ENCODE data around the gene PHF1.
A peak's percentile ranks its signal among the peaks of the same experiment; 100 is the strongest.

The PHF1 gene

DNA sequence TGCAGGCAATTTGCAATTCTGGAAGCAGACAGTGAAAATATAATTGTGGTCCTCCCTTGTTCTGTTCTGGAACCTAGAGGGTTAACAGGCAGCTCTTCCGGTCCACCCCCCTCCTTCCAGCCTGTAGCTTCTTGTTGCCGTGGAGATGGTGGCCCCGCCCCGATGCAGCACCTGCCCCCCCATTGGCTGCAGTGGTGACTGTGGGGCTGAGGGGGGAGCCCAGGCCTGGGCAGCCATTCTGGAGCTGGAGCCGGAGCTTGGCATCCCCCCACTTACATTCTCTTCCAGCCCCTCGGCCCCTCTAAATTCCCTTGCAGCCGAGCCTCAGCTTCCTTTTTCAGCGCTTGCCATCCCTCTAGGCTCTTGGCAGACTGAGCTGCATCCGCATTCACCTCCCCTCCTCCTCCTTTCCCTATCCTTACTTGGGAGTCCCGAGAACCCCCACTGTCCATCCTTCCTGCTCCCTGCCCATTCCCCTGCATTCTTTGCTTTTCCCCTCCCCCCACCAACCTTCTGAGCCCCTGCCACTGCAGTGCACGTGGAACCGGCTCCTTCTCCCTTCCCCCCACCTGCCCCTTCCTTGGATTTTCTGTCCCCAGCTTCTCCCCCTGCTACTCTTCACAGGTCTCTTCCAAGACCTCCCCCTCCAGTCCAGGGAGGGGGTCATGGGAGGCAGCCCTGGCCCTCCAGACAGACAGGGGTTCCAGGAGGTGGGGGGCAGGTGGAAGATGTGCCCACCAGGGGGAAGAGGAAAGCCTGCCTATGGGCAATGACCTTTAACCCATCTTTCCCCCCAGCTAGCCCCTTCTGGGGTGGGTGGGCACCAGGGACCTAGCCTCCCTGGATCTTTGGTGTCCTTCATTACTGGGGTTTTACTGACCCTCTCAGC is 20.4 kb downstream of the PHF1 start:
- peak in 1 of 2 donors; percentile 66 for DNase-seq (ENCODE audit: low read depth in 2 of 2, low spot score in 1 of 2)

GRCh38 chr6:33431880-33432541 is 21.2 kb downstream of the PHF1 start:
- DNase-seq (ENCODE audit: low read depth in 2 of 2, low spot score in 1 of 2): no peak

GRCh38 chr6:33432546-33432945 is 21.7 kb downstream of the PHF1 start:
- no peak for DNase-seq (ENCODE audit: low read depth in 2 of 2, low spot score in 1 of 2)

DNA sequence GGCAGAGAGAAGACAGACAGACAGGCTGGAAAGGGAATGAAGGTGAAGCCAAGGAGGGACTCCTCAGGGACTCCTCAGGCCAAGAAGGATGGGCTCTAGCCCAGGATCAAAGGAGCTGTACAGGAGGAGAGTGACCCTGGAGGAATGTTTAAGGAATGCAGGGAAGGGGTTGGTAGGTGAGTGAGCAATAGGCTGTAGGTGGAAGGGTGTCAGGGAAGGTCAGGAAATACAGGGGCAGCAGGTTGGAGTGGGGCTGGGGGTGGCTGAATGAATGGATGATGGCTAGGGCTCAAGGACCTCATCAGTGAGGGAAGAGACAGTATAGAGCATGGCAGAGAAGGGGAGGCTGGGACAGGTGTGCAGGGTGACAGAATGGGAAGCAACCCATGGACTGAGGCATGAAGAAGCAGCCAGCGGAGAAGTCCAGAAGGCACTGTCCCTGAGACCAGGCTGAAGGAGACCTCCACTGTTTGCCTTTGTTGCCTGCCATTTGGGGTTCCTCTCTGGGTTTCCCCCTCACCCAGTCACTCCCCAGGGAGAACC is 22.3 kb downstream of the PHF1 start:
- DNase-seq (ENCODE audit: low read depth in 2 of 2, low spot score in 1 of 2): no peak

DNA sequence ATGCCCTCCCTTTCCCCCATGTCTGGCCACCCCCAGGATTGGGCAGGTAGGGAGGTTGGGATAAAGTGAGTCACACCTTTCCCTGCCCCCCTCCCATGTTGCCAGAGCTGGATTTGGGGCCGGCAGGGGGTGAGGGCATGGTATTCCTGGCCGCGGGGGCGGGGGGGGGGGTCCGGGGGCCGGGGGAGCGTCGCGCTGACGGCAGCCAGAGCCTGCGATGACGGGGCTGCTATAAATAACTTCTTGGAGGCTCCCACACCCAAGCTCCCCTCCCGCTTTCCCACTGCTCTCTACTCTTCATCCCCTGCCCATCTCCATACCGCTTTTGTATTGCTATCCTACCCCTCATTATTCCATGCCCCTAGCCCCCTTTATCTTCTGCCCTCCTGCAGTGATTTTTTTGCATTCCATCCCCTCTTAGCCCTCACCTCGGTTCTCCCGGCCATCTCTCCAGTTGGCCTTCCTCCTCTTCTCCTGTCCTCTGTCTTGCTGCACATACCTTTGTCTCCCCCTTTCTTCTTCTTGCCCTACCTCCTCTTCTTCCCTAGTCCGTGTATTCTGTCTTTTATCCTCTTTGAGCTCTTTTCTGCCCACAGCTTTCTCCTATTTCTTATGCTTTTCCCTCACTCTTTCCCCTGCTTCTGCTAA is 22.9 kb downstream of the PHF1 start:
- DNase-seq (ENCODE audit: low read depth in 2 of 2, low spot score in 1 of 2): no peak

- no peak for DNase-seq (ENCODE audit: low read depth in 2 of 2, low spot score in 1 of 2)
Observed at GRCh38 chr6:33434961-33435360, 24.1 kb downstream of the PHF1 start.

GRCh38 chr6:33437666-33438065 is 26.9 kb downstream of the PHF1 start:
- DNase-seq (ENCODE audit: low read depth in 2 of 2, low spot score in 1 of 2): no peak

DNA sequence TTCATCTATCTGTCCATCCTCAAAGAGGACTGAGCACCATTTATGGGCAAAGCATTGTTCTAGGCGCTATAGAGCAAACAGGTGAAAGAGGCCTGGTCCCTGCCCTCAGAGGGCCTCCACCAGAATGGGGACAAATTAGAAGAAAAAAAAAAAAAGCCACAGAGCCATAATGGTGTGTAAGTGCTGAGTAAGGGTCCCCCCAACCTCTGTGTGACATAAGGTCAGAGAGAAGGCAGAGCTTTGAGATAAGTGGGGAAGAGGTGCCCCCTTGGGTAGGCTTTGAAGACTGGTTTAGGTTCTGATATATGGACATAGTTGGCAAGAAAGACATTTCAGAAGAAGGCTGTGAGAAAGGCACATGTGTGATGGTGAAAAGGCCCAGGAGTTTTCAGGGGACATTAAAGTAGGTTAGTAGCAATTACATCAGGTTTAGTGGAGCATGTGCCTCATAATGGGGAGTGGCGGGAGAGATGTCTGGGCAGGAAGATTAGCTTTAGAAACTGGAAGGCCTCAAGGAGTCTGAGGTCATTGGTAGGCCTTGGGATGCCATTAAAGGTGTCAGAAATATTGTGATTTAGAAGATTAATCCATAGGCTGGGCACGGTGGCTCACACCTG is 28.3 kb downstream of the PHF1 start:
- DNase-seq (ENCODE audit: low read depth in 2 of 2, low spot score in 1 of 2): no peak

GRCh38 chr6:33439956-33440648 is 29.3 kb downstream of the PHF1 start:
- DNase-seq (ENCODE audit: low read depth in 2 of 2, low spot score in 1 of 2): no peak

DNA sequence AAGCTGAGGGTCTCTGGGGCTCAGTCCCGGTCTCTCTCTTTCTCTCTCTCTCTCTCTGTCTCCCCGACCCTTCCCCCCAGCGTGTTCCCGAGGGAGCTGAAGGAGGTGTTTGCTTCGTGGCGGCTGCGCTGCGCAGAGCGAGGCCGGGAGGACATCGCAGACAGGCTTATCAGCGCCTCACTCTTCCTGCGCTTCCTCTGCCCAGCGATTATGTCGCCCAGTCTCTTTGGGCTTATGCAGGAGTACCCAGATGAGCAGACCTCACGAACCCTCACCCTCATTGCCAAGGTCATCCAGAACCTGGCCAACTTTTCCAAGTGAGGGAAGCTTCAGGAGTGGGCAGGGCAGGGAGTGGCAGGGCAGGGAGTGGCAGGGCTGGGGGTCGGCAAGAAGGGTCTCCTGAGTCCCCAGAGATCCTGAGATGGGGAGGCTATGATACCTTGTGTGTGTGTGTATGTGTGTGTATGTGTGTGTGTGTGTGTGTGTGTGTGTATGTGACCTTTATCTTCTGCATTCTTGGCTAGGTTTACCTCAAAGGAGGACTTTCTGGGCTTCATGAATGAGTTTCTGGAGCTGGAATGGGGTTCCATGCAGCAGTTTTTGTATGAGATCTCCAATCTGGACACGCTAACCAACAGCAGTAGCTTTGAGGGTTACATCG is 30.0 kb downstream of the PHF1 start:
- no peak for DNase-seq (ENCODE audit: low read depth in 2 of 2, low spot score in 1 of 2)

- no peak for DNase-seq (ENCODE audit: low read depth in 2 of 2, low spot score in 1 of 2)
Observed at GRCh38 chr6:33441457-33441856, 30.6 kb downstream of the PHF1 start.

DNA sequence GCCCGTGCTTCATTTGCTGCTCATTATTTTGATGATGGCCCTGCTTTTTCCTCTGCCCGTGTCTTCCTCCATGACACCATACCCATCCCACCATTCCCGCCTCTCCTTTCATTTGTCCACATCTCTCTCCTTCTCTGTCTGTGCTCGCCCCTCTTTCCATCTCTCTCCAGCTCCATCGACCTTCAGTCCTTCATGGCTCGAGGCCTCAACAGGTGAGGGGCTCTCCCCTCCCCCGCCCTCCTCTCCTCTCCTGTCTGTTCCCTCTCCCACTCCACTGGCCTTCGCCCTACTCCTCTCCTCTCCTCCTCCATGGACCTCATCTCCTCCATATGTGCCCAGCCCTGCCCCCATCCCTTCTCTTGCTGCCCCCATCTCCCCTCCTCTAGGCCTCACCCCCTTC is 31.5 kb downstream of the PHF1 start:
- DNase-seq (ENCODE audit: low read depth in 2 of 2, low spot score in 1 of 2): no peak

DNA sequence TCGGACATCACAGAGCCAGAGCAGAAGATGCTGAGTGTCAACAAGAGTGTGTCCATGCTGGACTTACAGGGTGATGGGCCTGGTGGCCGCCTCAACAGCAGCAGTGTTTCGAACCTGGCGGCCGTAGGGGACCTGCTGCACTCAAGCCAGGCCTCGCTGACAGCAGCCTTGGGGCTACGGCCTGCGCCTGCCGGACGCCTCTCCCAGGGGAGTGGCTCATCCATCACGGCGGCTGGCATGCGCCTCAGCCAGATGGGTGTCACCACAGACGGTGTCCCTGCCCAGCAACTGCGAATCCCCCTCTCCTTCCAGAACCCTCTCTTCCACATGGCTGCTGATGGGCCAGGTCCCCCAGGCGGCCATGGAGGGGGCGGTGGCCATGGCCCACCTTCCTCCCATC is 32.2 kb downstream of the PHF1 start:
- DNase-seq (ENCODE audit: low read depth in 2 of 2, low spot score in 1 of 2): no peak

GRCh38 chr6:33443619-33444504 is 33.0 kb downstream of the PHF1 start:
- no peak for DNase-seq (ENCODE audit: low read depth in 2 of 2, low spot score in 1 of 2)

DNA sequence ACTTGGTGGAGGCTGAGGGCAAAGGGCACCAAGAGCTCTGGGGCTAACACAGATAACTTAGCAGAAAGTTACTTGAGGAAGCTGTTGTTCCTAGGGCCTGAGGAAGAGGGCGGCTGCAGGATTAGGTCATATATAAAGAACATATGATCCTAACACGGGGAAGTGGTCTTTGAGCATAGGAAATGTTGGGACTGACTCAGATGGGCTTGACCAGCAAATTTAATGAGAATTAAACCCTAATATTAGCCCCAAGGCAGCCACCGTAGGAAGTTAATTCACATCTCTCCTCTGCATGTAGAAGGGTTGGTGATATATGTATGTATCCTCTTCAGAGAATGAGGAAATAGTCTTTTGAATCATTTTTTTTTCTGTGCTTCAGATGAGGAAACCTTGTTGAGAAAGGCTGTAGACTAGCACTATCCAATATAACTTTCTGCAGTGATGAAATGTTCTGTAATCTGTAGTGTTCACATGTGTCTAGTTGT is 34.3 kb downstream of the PHF1 start:
- DNase-seq (ENCODE audit: low read depth in 2 of 2, low spot score in 1 of 2): no peak

GRCh38 chr6:33446356-33446755 is 35.5 kb downstream of the PHF1 start:
- no peak for DNase-seq (ENCODE audit: low read depth in 2 of 2, low spot score in 1 of 2)

DNA sequence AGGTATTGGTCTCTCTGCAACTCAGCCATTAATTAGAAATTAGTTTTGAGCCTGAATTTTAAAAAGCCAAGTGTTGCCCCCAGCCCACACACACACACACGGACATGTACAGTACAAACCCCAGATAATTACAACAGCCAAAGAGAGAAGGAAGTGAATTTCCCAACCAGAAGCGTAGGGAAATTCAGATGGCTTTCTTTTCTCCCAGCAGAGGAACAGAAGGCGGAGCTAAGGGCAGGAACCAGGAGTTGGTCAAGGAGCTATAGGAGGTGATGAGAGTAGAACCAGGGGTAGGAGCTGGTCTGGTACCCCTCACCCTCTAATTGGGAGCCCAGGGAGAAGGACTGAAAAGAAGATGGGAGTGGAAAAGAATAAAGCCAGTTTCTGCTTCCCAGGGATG is 39.6 kb downstream of the PHF1 start:
- no peak for DNase-seq (ENCODE audit: low read depth in 2 of 2, low spot score in 1 of 2)

- no peak for DNase-seq (ENCODE audit: low read depth in 2 of 2, low spot score in 1 of 2)
Observed at GRCh38 chr6:33451606-33452005, 40.8 kb downstream of the PHF1 start.

DNA sequence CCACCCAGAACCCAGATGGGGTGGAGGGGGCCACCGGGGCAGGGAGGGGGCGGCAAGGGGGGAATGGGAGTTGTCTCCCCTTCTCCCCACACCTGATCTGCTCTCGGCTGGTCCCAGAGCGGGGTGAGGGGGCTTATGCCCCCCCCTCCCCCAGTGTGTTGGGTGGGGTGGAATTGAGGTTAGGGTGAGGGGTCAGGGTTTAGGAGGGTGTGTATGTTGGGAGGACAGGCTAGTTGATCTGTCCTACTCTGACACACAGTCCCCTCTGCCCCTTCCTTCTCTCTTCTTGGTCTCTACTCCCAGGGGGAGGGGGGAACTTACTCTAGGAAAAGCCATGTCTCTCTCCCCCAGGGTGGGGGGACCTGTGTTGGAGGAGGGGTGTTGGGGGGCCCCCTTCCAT is 41.7 kb downstream of the PHF1 start:
- DNase-seq (ENCODE audit: low read depth in 2 of 2, low spot score in 1 of 2): no peak
